Cardiac fibroblast (primary cell): ENCODE results near the gene C5orf63.
A peak's percentile ranks its signal among the peaks of the same experiment; 100 is the strongest.

ENCODE experiments used
- DNase-seq, 2 donors: peaks; one replicate each; pipeline versions ENCODE4 v3.0.0 to v3.0.0-alpha.2; 2010; ENCODE audit warnings: low read depth in 2 of 2
- H3K4me3 ChIP-seq, 2 donors: replicated peaks in 1 of 2; 1 replicate in 1 of 2; 2 replicates in 1 of 2; pipeline ENCODE4 v1.5.1; 2011; ENCODE audit warnings: low read depth in 2 of 2, low read length in 2 of 2, mild to moderate bottlenecking in 2 of 2, moderate library complexity in 1 of 2
- TF ChIP-seq, protein P1 (sequence below): IDR thresholded peaks from one replicate; pipeline ENCODE4 v1.5.1; 2011; ENCODE audit warnings: low read depth, mild to moderate bottlenecking, low read length, inconsistent platforms

Gene C5orf63

DNA sequence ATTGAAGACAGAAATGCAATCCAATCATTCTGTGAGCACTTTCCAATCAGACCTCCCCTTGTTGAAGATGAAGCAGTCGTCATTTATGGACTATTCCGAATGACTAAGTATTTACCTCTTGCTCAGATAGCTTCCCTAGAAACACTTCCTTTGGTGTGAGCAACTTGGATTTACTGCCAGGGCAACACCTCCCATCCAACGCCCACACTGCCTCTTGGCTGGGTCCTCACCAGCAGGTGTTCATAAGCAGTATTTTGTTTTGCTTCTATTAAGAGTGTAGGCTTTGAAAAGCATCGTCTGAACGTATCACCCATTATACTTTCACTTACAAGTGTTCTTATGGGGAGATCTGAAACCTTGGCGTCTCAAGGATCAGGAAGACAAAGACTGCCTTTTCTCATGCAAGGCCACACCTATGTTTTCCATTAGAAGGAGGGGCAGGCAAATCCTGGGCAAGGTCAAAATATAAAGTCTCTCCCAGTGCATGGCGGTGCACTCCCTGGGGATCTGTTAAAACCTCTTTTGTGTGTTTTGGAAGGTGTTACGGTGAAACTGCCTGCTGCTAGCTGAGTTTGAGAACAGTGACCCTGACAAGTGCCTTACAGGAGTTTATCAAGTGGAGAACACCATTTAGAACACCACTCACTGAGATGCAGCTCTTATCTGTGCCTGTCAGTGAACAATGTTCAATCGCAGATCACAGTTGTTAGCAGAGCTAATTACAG lies 32.3 kb downstream of the C5orf63 start:
- H3K4me3 ChIP-seq = no peak overlapping the region
- DNase-seq = peak; percentile 47 to 66
- TF ChIP-seq, protein P1, sequence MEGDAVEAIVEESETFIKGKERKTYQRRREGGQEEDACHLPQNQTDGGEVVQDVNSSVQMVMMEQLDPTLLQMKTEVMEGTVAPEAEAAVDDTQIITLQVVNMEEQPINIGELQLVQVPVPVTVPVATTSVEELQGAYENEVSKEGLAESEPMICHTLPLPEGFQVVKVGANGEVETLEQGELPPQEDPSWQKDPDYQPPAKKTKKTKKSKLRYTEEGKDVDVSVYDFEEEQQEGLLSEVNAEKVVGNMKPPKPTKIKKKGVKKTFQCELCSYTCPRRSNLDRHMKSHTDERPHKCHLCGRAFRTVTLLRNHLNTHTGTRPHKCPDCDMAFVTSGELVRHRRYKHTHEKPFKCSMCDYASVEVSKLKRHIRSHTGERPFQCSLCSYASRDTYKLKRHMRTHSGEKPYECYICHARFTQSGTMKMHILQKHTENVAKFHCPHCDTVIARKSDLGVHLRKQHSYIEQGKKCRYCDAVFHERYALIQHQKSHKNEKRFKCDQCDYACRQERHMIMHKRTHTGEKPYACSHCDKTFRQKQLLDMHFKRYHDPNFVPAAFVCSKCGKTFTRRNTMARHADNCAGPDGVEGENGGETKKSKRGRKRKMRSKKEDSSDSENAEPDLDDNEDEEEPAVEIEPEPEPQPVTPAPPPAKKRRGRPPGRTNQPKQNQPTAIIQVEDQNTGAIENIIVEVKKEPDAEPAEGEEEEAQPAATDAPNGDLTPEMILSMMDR = no peak

DNA sequence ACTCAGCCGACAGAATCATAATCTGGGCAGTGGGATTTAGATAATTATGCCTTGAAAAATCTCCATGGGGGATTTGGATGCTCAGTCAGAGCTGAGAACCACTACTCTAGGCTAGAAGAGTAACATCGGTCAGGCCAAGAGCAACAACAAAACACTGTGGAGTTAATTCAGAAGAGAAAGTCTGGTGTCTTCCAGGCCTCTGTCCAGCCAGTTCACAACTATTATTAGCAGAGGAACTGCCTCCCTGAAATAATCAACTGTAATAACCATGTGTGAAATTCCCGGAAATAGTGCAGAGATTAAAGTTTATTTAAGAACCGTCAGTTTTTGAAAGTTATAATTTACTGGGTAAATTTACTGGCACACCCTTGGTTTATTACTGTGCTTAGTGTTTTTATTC lies 34.8 kb downstream of the C5orf63 start:
- TF ChIP-seq, protein P1 = no peak
- H3K4me3 ChIP-seq = no peak overlapping the region
- DNase-seq = peak in 1 of 2 donors; percentile 26

DNA sequence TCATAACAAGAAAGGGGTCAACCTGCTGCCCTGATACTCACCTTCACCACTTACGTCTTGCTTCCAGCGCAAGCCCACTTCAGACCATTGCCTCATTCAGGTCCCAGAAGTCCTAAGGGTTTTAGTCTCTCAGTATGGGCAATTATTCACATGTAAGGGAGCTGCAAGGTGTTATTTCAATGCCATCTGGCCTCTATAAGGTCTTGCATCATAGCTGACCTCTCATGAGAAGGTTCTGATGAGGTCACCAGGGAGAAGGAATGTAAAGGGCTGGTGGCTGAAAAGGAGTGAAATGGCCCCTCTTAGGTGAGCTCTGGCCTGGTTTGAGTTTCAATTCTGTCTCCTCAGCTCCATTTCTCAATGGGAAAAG lies 41.5 kb downstream of the C5orf63 start:
- no peak overlapping the region for H3K4me3 ChIP-seq

DNA sequence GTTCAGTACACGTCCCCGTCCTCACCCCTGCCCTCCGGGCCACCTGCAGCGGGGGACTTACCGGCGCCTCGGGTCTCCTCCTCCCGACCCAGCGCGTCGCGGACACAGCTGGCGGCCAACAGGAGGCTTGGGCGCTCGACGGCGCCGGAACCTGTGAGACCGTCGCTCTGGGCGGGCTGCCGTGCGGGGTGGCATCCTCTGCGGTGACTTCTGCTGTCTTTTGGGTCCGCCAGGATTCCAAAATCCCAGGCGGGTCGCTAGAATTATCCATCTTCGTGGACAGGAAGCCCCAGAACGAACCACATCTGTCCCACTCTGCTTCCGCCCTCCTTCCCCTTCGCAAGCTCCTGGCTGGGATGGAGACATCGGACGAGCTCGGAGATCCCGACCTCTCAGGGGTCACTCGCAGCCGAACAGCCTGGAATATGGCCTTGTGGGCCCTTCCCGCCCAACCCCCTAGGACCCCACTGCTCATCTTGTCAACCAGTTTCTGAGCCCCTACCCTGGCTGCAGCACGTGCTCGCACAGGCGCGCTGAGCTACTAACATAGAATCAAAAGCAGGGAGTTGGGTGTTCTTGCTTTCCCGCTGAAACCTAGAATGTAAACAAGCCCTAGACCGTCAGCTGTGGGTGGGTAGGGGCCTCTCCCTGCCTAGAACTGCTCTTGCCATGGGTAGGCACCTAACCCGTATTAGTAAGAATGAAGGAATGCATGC lies 42.0 kb downstream of the C5orf63 start:
- DNase-seq = no peak
- TF ChIP-seq, protein P1 = no peak
- peak overlapping the region; percentile 62 to 90 for H3K4me3 ChIP-seq

More for the DNA sequence above, 41.5 kb downstream of the C5orf63 start:
- TF ChIP-seq, protein P1 = no peak
- DNase-seq = peak in 1 of 2 donors; percentile 38

DNA sequence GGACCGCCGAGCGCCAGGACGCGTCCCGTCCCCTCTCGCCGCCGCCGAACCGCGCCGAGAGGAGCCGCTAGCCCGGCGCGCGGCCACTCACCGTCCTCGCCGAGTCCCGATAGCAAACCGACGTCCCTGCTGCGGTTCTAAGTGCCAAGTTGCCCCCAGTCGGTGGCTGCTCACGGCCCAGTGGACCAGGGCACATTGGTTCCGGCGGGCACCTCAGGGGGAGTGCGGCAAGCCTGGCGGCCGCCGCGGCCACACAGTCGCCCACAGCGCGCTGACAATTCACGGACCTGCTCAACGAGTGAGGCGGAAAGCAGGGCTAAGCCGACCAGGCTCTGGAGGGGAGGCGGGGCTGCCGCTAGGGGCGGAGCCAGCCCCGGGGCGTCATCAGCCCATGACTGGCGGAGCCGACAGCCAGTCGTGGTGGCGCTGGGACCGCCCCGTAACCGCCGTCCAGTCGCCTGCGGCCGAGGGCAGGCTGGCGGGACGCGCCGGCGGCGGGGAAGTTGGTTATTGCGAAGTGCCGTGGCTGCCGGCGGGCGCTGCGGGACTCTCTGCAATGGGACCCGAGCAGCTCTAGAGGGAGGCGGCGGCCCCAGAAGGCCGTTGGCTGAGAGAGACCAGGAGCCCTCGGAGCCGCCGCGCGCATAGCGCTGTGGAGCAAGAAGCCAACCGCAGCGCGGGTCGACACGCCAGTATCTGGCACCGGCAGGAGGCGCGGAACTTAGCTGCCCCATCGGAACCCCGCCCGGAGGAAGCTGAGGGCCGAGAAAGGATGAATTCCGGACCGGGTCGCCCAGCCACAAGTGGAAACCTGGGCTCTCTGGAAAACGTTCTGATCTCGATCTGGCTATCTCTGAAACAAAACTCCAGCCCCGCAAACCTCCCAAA lies 42.8 kb downstream of the C5orf63 start, which contains the start of gene MARCHF3:
TSS of gene MARCHF3 (minus strand) at position 300 of the 888 bp plus-strand sequence. CDS start 112,387 bp downstream, outside the sequence.
- peak; percentile 95 to 98 for DNase-seq
- TF ChIP-seq, protein P1 = peak; percentile 37
- peak within 1 kb of the TSS; percentile 82 to 90 for H3K4me3 ChIP-seq

DNA sequence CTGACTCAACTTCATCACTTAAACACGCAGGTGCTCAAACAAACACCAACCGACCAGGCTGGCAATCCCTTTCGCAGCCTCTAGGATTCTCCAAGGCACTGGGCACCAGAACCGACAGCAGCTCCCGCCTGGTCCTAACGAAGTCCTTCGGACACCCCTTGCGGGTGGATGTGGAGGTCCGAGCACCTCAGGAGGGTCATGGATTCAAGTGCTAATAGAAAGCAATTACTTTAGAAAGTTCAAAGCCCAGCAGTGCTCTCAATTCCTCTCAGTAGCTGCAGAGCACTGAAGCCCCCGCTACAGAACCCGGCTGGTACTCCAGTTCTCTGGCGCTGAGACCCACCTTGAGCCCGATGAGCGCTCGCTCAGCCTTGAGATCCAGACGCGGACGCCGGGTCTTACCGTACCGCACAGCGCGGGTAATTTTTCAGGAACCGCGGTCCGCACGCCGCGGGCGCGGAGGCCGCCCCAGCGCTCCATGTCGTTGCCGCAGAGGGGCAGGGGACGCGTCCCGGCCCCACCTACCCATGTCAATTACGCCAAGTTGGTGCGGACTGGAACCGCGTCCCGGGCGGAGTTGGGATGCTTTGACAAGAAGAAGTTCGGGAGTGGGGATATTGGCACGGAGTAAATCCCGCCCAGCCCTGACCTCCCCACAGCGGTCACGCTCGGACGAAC lies 43.6 kb downstream of the C5orf63 start:
- TF ChIP-seq, protein P1 = peak; percentile 72
- peak; percentile 72 to 76 for DNase-seq
- peak overlapping the region; percentile 82 to 90 for H3K4me3 ChIP-seq
